HG03342 (cell line): ENCODE results near the gene OVOL3.
"Not testable (repeated sequence)": the region's sequence is repeated elsewhere in the genome, so short reads cannot be mapped to it uniquely, and the experiment has no call there.

Experiments
- ATAC-seq: cut with Tn5 transposase; IDR thresholded peaks from one replicate; pipeline ENCODE4 v1.9.1; 2021; ENCODE audit warnings: mild to moderate bottlenecking, moderate library complexity; ENCODE audit not compliant: unreplicated experiment

OVOL3 gene

GRCh38 chr19:36110487-36111199, at the start of gene OVOL3:
Gene OVOL3, plus strand, starts transcription at chr19:36111143. Its CDS starts 60 bp downstream, at chr19:36111203.
- ATAC-seq: no peak

- no peak for ATAC-seq
Measured at GRCh38 chr19:36061367-36061766, 49.6 kb upstream of the OVOL3 start.

GRCh38 chr19:36064826-36065225, 46.1 kb upstream of the OVOL3 start:
- no peak for ATAC-seq

- ATAC-seq: no peak
Measured at GRCh38 chr19:36067681-36068080, 43.3 kb upstream of the OVOL3 start.

- not testable (repeated sequence) for ATAC-seq
Measured at GRCh38 chr19:36068810-36069499, 42.0 kb upstream of the OVOL3 start.

GRCh38 chr19:36072081-36072480, 38.9 kb upstream of the OVOL3 start:
- ATAC-seq: no peak

- no peak for ATAC-seq
Measured at GRCh38 chr19:36073121-36073876, 37.6 kb upstream of the OVOL3 start.

- ATAC-seq: no peak
Measured at GRCh38 chr19:36079389-36079945, 31.5 kb upstream of the OVOL3 start.

- ATAC-seq: no peak
Measured at GRCh38 chr19:36081385-36081784, 29.6 kb upstream of the OVOL3 start.

- no peak for ATAC-seq
Measured at GRCh38 chr19:36081894-36082293, 29.0 kb upstream of the OVOL3 start.

GRCh38 chr19:36082916-36083315, 28.0 kb upstream of the OVOL3 start:
- ATAC-seq: no peak

GRCh38 chr19:36084231-36085009, 26.5 kb upstream of the OVOL3 start:
- ATAC-seq: no peak

- no peak for ATAC-seq
Measured at GRCh38 chr19:36086326-36086725, 24.6 kb upstream of the OVOL3 start.

GRCh38 chr19:36089847-36090246, 21.1 kb upstream of the OVOL3 start:
- ATAC-seq: no peak

- no peak for ATAC-seq
Measured at GRCh38 chr19:36090910-36091695, 19.8 kb upstream of the OVOL3 start.

GRCh38 chr19:36092566-36092965, 18.4 kb upstream of the OVOL3 start:
- ATAC-seq: no peak

GRCh38 chr19:36093146-36093662, 17.7 kb upstream of the OVOL3 start:
- ATAC-seq: no peak

GRCh38 chr19:36093687-36094086, 17.3 kb upstream of the OVOL3 start:
- no peak for ATAC-seq

GRCh38 chr19:36097036-36097435, 13.9 kb upstream of the OVOL3 start:
- no peak for ATAC-seq
